Measurements from ENCODE around the gene LMAN2L. TPM values are rescaled to one million over a fixed set of nuclear protein-coding genes. Genes with fewer than 3 reads are reported as not detected.

LMAN2L gene
- 10 to 100 TPM; 11.9 to 18.3 (median 16.4) TPM for total RNA-seq

- TF ChIP-seq POLR2A (IDR thresholded peaks at IDR 0.05) (peak in 1 of 2 donors; percentile 29), EP300 (IDR thresholded peaks at IDR 0.05) (no peak)
- WGBS, result under 1% methylated on average over 43 of the region's 43 CpGs
Observed at GRCh38 chr2:96739633-96740428, at the start of gene LMAN2L. TSS of gene LMAN2L (minus strand) at chr2:96740064. CDS start at chr2:96740040, 24 bp downstream.

GRCh38 chr2:96789245-96789617 is 49.4 kb upstream of the LMAN2L start:
- WGBS, result 75% methylated on average over 5 of the region's 6 CpGs
- no peak for DNase-seq (ENCODE audit: low spot score in 2 of 2)
- Histone ChIP-seq H3K36me3 (no peaks in the 10 kb centered on the region), H3K4me1 (peaks cover 26% of the 10 kb centered on the region), H3K27ac (no peak overlapping the region), H3K9me3 (no peaks in the 10 kb centered on the region), H3K4me3 (no peak overlapping the region), H3K27me3 (no peaks in the 10 kb centered on the region)
- TF ChIP-seq EP300 (IDR thresholded peaks at IDR 0.05) (no peak), POLR2A (IDR thresholded peaks at IDR 0.05) (no peak), CTCF (IDR thresholded peaks at IDR 0.05) (no peak), POLR2AphosphoS5 (IDR thresholded peaks at IDR 0.05) (no peak)

More at GRCh38 chr2:96739633-96740428, at the start of gene LMAN2L:
- Histone ChIP-seq H3K27me3 (no peaks in the 10 kb centered on the region), H3K9me3 (no peaks in the 10 kb centered on the region), H3K4me3 (peak within 1 kb of the TSS; percentile 78), H3K27ac (peak within 1 kb of the TSS; percentile 76), H3K36me3 (peaks cover 13% of the 10 kb centered on the region), H3K4me1 (peaks cover 29% of the 10 kb centered on the region)
- DNase-seq (ENCODE audit: low spot score in 2 of 2), result peak; percentile 99

GRCh38 chr2:96788442-96789244 is 48.8 kb upstream of the LMAN2L start:
- no peaks in the 10 kb centered on the region for H3K9me3 ChIP-seq
- no peaks in the 10 kb centered on the region for H3K27me3 ChIP-seq
- no peaks in the 10 kb centered on the region for H3K36me3 ChIP-seq
- H3K4me3 ChIP-seq, result no peak overlapping the region
- H3K27ac ChIP-seq, result no peak overlapping the region
- TF ChIP-seq EP300 (IDR thresholded peaks at IDR 0.05) (no peak), CTCF (IDR thresholded peaks at IDR 0.05) (no peak), POLR2AphosphoS5 (IDR thresholded peaks at IDR 0.05) (no peak), POLR2A (IDR thresholded peaks at IDR 0.05) (no peak)
- peaks cover 26% of the 10 kb centered on the region for H3K4me1 ChIP-seq
- no peak for DNase-seq (ENCODE audit: low spot score in 2 of 2)
- WGBS, result 64% methylated on average over 14 of the region's 17 CpGs

- Histone ChIP-seq H3K36me3 (no peaks in the 10 kb centered on the region), H3K9me3 (no peaks in the 10 kb centered on the region), H3K4me3 (no peak overlapping the region), H3K27ac (no peak overlapping the region), H3K4me1 (peaks cover 26% of the 10 kb centered on the region), H3K27me3 (no peaks in the 10 kb centered on the region)
- TF ChIP-seq POLR2AphosphoS5 (IDR thresholded peaks at IDR 0.05) (no peak), EP300 (IDR thresholded peaks at IDR 0.05) (no peak)
- WGBS, result 88% methylated on average over 3 of the region's 3 CpGs
- no peak for DNase-seq (ENCODE audit: low spot score in 2 of 2)
Observed at GRCh38 chr2:96787411-96787810, 47.5 kb upstream of the LMAN2L start.

- Histone ChIP-seq H3K9me3 (no peaks in the 10 kb centered on the region), H3K4me3 (no peak overlapping the region), H3K27me3 (no peaks in the 10 kb centered on the region), H3K4me1 (peaks cover 19% of the 10 kb centered on the region), H3K36me3 (no peaks in the 10 kb centered on the region), H3K27ac (no peak overlapping the region)
- no peak for DNase-seq (ENCODE audit: low spot score in 2 of 2)
- WGBS, result 79% methylated on average over 4 of the region's 4 CpGs
- TF ChIP-seq POLR2A (IDR thresholded peaks at IDR 0.05) (no peak), POLR2AphosphoS5 (IDR thresholded peaks at IDR 0.05) (no peak), EP300 (IDR thresholded peaks at IDR 0.05) (no peak), CTCF (IDR thresholded peaks at IDR 0.05) (no peak)
Observed at GRCh38 chr2:96783388-96783787, 43.5 kb upstream of the LMAN2L start.

- Histone ChIP-seq H3K27me3 (no peaks in the 10 kb centered on the region), H3K4me1 (peaks cover 43% of the 10 kb centered on the region), H3K9me3 (no peaks in the 10 kb centered on the region), H3K36me3 (no peaks in the 10 kb centered on the region), H3K4me3 (no peak overlapping the region), H3K27ac (no peak overlapping the region)
- 0% methylated on average over 1 of the region's 1 CpG for WGBS
- TF ChIP-seq POLR2AphosphoS5 (IDR thresholded peaks at IDR 0.05) (no peak), CTCF (IDR thresholded peaks at IDR 0.05) (no peak), EP300 (IDR thresholded peaks at IDR 0.05) (no peak), POLR2A (IDR thresholded peaks at IDR 0.05) (no peak)
- DNase-seq (ENCODE audit: low spot score in 2 of 2), result no peak
Observed at GRCh38 chr2:96775160-96775559, 35.3 kb upstream of the LMAN2L start.

Measured in suprapubic skin (tissue), 4 donors.